ENCODE data around the gene FAM180B.

The FAM180B gene

DNA sequence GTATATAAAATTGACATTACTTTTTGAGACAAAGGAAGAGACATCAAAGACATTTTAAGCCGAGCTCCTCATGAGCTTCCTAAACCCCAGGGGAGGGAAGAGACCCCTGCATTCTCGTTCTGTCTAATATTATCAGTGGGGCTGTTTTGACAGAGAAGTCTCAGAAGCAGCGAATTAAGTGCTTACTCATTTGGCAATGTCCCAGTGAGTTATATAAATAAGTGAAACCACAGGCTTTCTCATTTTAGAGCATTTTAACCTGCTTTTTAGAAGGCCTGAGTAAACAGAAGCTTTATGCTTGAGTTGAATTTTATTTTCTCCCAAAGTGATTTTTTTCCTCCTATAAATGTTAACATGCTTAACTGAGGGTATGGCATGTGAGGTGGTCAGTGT is 30.9 kb downstream of the FAM180B start:
- Histone ChIP-seq H3K9me3 (ENCODE audit: control insufficient read depth, insufficient read depth, low read depth, low read length) (no peaks in the 10 kb centered on the region), H3K27ac (ENCODE audit: extremely low read depth, low read depth, low read length) (no peak overlapping the region), H3K4me3 (ENCODE audit: low read depth, low read length) (no peak overlapping the region), H3K4me1 (ENCODE audit: control insufficient read depth, insufficient read depth, low read length) (no peaks in the 10 kb centered on the region), H3K36me3 (ENCODE audit: control insufficient read depth in 2 of 2, insufficient read depth in 1 of 2, low read length in 2 of 2) (peaks cover 11 to 58% of the 10 kb centered on the region in 2 experiments)
- POLR2A ChIA-PET: no interaction called here
- CTCF ChIA-PET: interaction anchor here (0.6 to 2.5 kb wide), 10 partner anchors 9 to 358 kb away, joined by 3 to 18 read pairs (median 5); partner anchors contain the start of gene C1QTNF4
- TF ChIP-seq ZNF426 (tag by site-specific recombination; IDR thresholded peaks at IDR 0.05): no peak
- TF ChIP-seq ZNF157 (tag by site-specific recombination; IDR thresholded peaks at IDR 0.05): no peak
- TF ChIP-seq GLIS2 (tag by site-specific recombination; IDR thresholded peaks at IDR 0.05): no peak
- TF ChIP-seq ZNF792 (tag by site-specific recombination; IDR thresholded peaks at IDR 0.05): no peak
- no peak for TF ChIP-seq ZNF629 (tag by site-specific recombination; IDR thresholded peaks at IDR 0.05)
- no peak for TF ChIP-seq ZNF707 (tag by site-specific recombination; IDR thresholded peaks at IDR 0.05)
- no peak for TF ChIP-seq ZNF391 (tag by site-specific recombination; IDR thresholded peaks at IDR 0.05; ENCODE audit: borderline replicate concordance, low read depth)
- TF ChIP-seq ZNF560 (tag by site-specific recombination; IDR thresholded peaks at IDR 0.05; ENCODE audit: borderline replicate concordance): no peak
- TF ChIP-seq ZNF24 (tag by site-specific recombination; IDR thresholded peaks at IDR 0.05): no peak
- TF ChIP-seq ZNF37A (tag by site-specific recombination; IDR thresholded peaks at IDR 0.05): no peak
- TF ChIP-seq, protein P1, sequence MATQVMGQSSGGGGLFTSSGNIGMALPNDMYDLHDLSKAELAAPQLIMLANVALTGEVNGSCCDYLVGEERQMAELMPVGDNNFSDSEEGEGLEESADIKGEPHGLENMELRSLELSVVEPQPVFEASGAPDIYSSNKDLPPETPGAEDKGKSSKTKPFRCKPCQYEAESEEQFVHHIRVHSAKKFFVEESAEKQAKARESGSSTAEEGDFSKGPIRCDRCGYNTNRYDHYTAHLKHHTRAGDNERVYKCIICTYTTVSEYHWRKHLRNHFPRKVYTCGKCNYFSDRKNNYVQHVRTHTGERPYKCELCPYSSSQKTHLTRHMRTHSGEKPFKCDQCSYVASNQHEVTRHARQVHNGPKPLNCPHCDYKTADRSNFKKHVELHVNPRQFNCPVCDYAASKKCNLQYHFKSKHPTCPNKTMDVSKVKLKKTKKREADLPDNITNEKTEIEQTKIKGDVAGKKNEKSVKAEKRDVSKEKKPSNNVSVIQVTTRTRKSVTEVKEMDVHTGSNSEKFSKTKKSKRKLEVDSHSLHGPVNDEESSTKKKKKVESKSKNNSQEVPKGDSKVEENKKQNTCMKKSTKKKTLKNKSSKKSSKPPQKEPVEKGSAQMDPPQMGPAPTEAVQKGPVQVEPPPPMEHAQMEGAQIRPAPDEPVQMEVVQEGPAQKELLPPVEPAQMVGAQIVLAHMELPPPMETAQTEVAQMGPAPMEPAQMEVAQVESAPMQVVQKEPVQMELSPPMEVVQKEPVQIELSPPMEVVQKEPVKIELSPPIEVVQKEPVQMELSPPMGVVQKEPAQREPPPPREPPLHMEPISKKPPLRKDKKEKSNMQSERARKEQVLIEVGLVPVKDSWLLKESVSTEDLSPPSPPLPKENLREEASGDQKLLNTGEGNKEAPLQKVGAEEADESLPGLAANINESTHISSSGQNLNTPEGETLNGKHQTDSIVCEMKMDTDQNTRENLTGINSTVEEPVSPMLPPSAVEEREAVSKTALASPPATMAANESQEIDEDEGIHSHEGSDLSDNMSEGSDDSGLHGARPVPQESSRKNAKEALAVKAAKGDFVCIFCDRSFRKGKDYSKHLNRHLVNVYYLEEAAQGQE (tag by site-specific recombination; IDR thresholded peaks at IDR 0.05): no peak
- TF ChIP-seq, protein P2, sequence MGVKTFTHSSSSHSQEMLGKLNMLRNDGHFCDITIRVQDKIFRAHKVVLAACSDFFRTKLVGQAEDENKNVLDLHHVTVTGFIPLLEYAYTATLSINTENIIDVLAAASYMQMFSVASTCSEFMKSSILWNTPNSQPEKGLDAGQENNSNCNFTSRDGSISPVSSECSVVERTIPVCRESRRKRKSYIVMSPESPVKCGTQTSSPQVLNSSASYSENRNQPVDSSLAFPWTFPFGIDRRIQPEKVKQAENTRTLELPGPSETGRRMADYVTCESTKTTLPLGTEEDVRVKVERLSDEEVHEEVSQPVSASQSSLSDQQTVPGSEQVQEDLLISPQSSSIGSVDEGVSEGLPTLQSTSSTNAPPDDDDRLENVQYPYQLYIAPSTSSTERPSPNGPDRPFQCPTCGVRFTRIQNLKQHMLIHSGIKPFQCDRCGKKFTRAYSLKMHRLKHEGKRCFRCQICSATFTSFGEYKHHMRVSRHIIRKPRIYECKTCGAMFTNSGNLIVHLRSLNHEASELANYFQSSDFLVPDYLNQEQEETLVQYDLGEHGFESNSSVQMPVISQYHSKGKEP (tag by site-specific recombination; IDR thresholded peaks at IDR 0.05): no peak
- TF ChIP-seq ZNF623 (tag by site-specific recombination; IDR thresholded peaks at IDR 0.05): no peak

DNA sequence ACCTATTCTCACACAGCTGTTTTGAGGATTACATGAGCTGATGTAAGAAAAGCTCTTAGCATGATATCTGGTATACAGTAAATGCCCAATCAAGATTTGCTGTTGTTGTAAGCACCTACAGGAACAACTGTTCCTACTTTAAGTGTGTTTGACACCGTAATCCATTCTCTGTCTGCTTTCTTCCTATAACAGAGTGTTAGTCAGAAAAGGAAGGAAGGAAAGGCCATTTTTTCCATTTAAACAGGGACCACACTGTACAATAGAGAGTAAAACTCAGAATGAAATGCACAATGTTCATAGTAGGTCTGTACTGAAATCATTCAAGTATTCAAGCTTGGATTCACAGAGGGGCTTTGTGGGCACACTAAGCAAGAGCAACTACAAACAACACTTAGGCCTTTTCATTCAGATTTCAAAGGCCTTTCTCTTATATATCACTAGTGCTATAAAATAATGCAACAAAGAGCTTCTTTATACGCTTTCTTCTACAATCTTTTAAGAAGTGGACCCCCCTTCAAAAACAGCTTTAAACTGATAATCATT is 34.4 kb downstream of the FAM180B start:
- ChIA-PET CTCF (interaction anchor here (0.7 to 0.8 kb wide), 2 partner anchors 23 to 28 kb away, joined by 3 to 4 read pairs; no protein-coding TSS in a partner anchor), POLR2A (no interaction called here)
- H3K36me3 ChIP-seq (ENCODE audit: control insufficient read depth in 2 of 2, insufficient read depth in 1 of 2, low read length in 2 of 2): peaks cover 30 to 83% of the 10 kb centered on the region in 2 experiments
- H3K4me3 ChIP-seq (ENCODE audit: low read depth, low read length): no peak overlapping the region
- no peak overlapping the region for H3K27ac ChIP-seq (ENCODE audit: extremely low read depth, low read depth, low read length)
- H3K9me3 ChIP-seq (ENCODE audit: control insufficient read depth, insufficient read depth, low read depth, low read length): no peaks in the 10 kb centered on the region
- H3K4me1 ChIP-seq (ENCODE audit: control insufficient read depth, insufficient read depth, low read length): no peaks in the 10 kb centered on the region
- TF ChIP-seq, protein P3, sequence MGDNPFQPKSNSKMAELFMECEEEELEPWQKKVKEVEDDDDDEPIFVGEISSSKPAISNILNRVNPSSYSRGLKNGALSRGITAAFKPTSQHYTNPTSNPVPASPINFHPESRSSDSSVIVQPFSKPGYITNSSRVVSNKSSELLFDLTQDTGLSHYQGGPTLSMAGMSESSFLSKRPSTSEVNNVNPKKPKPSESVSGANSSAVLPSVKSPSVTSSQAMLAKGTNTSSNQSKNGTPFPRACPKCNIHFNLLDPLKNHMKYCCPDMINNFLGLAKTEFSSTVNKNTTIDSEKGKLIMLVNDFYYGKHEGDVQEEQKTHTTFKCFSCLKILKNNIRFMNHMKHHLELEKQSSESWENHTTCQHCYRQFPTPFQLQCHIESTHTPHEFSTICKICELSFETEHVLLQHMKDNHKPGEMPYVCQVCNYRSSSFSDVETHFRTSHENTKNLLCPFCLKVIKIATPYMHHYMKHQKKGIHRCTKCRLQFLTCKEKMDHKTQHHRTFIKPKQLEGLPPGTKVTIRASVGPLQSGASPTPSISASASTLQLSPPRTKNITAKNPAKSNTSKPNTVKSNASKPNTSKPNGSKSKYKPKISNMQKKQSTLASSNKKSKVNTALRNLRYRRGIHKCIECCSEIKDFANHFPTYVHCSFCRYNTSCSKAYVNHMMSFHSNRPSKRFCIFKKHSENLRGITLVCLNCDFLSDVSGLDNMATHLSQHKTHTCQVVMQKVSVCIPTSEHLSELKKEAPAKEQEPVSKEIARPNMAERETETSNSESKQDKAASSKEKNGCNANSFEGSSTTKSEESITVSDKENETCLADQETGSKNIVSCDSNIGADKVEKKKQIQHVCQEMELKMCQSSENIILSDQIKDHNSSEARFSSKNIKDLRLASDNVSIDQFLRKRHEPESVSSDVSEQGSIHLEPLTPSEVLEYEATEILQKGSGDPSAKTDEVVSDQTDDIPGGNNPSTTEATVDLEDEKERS (tag by site-specific recombination; IDR thresholded peaks at IDR 0.05): no peak
- TF ChIP-seq, protein P4, sequence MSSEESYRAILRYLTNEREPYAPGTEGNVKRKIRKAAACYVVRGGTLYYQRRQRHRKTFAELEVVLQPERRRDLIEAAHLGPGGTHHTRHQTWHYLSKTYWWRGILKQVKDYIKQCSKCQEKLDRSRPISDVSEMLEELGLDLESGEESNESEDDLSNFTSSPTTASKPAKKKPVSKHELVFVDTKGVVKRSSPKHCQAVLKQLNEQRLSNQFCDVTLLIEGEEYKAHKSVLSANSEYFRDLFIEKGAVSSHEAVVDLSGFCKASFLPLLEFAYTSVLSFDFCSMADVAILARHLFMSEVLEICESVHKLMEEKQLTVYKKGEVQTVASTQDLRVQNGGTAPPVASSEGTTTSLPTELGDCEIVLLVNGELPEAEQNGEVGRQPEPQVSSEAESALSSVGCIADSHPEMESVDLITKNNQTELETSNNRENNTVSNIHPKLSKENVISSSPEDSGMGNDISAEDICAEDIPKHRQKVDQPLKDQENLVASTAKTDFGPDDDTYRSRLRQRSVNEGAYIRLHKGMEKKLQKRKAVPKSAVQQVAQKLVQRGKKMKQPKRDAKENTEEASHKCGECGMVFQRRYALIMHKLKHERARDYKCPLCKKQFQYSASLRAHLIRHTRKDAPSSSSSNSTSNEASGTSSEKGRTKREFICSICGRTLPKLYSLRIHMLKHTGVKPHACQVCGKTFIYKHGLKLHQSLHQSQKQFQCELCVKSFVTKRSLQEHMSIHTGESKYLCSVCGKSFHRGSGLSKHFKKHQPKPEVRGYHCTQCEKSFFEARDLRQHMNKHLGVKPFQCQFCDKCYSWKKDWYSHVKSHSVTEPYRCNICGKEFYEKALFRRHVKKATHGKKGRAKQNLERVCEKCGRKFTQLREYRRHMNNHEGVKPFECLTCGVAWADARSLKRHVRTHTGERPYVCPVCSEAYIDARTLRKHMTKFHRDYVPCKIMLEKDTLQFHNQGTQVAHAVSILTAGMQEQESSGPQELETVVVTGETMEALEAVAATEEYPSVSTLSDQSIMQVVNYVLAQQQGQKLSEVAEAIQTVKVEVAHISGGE (tag by site-specific recombination; conservative IDR thresholded peaks at IDR 0.05; ENCODE audit: low read depth): no peak
- TF ChIP-seq OSR2 (tag by site-specific recombination; IDR thresholded peaks at IDR 0.05) (no peak), WT1 (tag by site-specific recombination; IDR thresholded peaks at IDR 0.05) (no peak), ZBTB17 (tag by site-specific recombination; IDR thresholded peaks at IDR 0.05) (no peak)

Data from HEK293 (cell line).